Tibial artery (tissue), 4 donors: ENCODE data around the gene SARNP.

Experiments
- DNase-seq, 2 donors: peaks; one replicate each; pipeline ENCODE4 v3.0.0-alpha.2; 2019
- H3K27ac ChIP-seq, 2 donors: fragments of 200-600 bp; sonication (generic) in 1 of 2; 1 replicate in 1 of 2; 2 replicates in 1 of 2; pipeline ENCODE4 v1.5.1; 2018 to 2019; ENCODE audit warnings: mild to moderate bottlenecking in 1 of 2
- H3K27me3 ChIP-seq, 2 donors: fragments of 200-600 bp; sonication (generic) in 1 of 2; one replicate each; pipeline versions ENCODE4 v1.5.1 to v1.6.0; 2016 to 2019
- H3K36me3 ChIP-seq, 3 donors: fragments of 200-600 bp; sonication (generic) in 2 of 3; one replicate each; pipeline ENCODE4 v1.5.1; 2016 to 2019; ENCODE audit warnings: mild to moderate bottlenecking in 2 of 3
- H3K4me1 ChIP-seq, 4 donors: fragments of 200-600 bp; sonication (generic) in 2 of 4; 1 replicate in 3 of 4; 2 replicates in 1 of 4; pipeline ENCODE4 v1.5.1; 2016 to 2019
- H3K4me3 ChIP-seq, 2 donors: fragments of 200-600 bp; sonication (generic) in 1 of 2; 1 replicate in 1 of 2; 2 replicates in 1 of 2; pipeline ENCODE4 v1.5.1; 2018 to 2019; ENCODE audit warnings: mild to moderate bottlenecking in 2 of 2
- H3K9me3 ChIP-seq, 3 donors: fragments of 200-600 bp; sonication (generic) in 1 of 3; one replicate each; pipeline ENCODE4 v1.5.1; 2016 to 2019
- intact Hi-C: fragments of 100-400 bp; cut with DNase I; formaldehyde crosslinking; loops from one replicate; pipeline ENCODE4 v1.15.0; 2023; ENCODE audit warnings: low total_unique reads
- TF ChIP-seq, protein P1 (sequence below), 2 experiments: fragments of 200-600 bp in 1 of 2; fragments of 450-650 bp in 1 of 2; IDR thresholded peaks; one replicate each; pipeline ENCODE4 v1.5.1; 2017 to 2019; ENCODE audit warnings: antibody characterized with exemption in 2 of 2, mild to moderate bottlenecking in 1 of 2, moderate library complexity in 1 of 2

The SARNP gene

DNA sequence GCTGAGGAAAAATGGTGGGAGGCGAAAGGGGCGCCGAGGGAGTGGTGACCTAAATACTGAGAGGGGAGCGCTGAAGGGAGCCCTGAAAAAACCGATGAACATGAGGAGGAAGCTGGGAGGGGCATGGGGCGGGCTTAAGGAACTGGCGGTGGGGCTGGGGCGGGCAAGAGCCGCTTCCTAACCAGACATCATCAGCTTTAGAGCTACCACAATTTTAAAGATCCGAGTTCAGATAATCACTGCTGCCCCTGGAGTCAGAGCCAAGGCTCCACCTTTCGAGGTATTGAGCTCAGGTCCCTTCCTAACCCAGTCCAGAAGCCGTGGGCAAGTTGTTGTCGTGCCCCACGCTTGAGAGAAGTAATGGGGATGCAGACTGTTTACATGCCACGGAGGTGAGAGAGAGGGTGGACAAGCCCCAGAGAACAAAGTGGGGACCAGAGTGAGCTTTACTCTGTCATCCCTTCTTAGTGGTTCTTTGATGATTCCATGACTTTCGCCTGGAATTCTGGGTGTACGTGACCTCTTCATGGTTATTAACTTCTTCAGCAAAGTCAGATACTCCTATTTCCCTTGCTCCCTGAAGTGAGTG is 710 bp upstream of the SARNP start:
- Histone ChIP-seq H3K27ac (peak overlapping the region; percentile 84 to 88), H3K27me3 (no peaks in the 10 kb centered on the region), H3K4me3 (peak overlapping the region; percentile 62 to 68), H3K4me1 (peaks cover 0 to 42% (median 23%) of the 10 kb centered on the region in 4 donors), H3K36me3 (peaks cover 32 to 63% (median 35%) of the 10 kb centered on the region in 3 donors), H3K9me3 (no peaks in the 10 kb centered on the region)
- TF ChIP-seq, protein P1, sequence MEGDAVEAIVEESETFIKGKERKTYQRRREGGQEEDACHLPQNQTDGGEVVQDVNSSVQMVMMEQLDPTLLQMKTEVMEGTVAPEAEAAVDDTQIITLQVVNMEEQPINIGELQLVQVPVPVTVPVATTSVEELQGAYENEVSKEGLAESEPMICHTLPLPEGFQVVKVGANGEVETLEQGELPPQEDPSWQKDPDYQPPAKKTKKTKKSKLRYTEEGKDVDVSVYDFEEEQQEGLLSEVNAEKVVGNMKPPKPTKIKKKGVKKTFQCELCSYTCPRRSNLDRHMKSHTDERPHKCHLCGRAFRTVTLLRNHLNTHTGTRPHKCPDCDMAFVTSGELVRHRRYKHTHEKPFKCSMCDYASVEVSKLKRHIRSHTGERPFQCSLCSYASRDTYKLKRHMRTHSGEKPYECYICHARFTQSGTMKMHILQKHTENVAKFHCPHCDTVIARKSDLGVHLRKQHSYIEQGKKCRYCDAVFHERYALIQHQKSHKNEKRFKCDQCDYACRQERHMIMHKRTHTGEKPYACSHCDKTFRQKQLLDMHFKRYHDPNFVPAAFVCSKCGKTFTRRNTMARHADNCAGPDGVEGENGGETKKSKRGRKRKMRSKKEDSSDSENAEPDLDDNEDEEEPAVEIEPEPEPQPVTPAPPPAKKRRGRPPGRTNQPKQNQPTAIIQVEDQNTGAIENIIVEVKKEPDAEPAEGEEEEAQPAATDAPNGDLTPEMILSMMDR (IDR thresholded peaks at IDR 0.05), result no peak
- intact Hi-C loops, result no loop called here
- DNase-seq, result no peak

GRCh38 chr12:55816881-55817344 is 611 bp downstream of the SARNP start:
- Histone ChIP-seq H3K27me3 (no peaks in the 10 kb centered on the region), H3K4me3 (peak overlapping the region; percentile 62 to 68), H3K9me3 (no peaks in the 10 kb centered on the region), H3K27ac (peak overlapping the region; percentile 85 to 88), H3K36me3 (peaks cover 25 to 52% (median 28%) of the 10 kb centered on the region in 3 donors), H3K4me1 (peaks cover 0 to 53% (median 23%) of the 10 kb centered on the region in 4 donors)
- TF ChIP-seq, protein P1 (IDR thresholded peaks at IDR 0.05), result no peak
- no peak for DNase-seq
- intact Hi-C loops, result no loop called here

- TF ChIP-seq, protein P1 (IDR thresholded peaks at IDR 0.05), result no peak
- H3K36me3 ChIP-seq, result peaks cover 12 to 37% (median 14%) of the 10 kb centered on the region in 3 donors
- peaks cover 0 to 54% (median 23%) of the 10 kb centered on the region in 4 donors for H3K4me1 ChIP-seq
- no peak for DNase-seq
- H3K9me3 ChIP-seq, result no peaks in the 10 kb centered on the region
- no peak overlapping the region for H3K27ac ChIP-seq
- intact Hi-C loops, result no loop called here
- H3K27me3 ChIP-seq, result no peaks in the 10 kb centered on the region
- peak overlapping the region in 1 of 2 donors; percentile 68 for H3K4me3 ChIP-seq
Observed at GRCh38 chr12:55815473-55815872, 2.1 kb downstream of the SARNP start.

DNA sequence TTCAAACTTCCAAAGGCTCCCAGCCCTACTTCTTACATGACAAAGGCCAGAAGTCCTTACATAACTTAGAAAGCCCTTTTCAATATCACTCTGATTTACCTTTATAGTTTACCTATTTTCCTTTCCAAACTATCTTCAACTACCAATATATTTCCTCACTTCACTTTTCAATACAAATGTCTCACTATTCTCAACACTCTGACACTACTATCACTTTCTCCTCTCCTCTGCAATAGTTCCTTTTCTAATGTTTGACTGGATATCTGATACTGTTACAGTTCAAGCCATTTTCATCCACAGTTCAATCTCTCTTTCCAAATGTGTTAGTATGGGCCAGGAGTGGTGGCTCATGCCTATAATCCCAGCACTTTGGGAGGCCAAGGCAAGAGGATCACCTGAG is 3.3 kb downstream of the SARNP start:
- no peaks in the 10 kb centered on the region for H3K27me3 ChIP-seq
- no peak for DNase-seq
- no peaks in the 10 kb centered on the region for H3K9me3 ChIP-seq
- no peak overlapping the region for H3K4me3 ChIP-seq
- TF ChIP-seq, protein P1 (IDR thresholded peaks at IDR 0.05), result no peak
- H3K4me1 ChIP-seq, result peaks cover 0 to 54% (median 23%) of the 10 kb centered on the region in 4 donors
- peaks cover under 1 to 28% (median 3%) of the 10 kb centered on the region in 3 donors for H3K36me3 ChIP-seq
- intact Hi-C loops, result no loop called here
- no peak overlapping the region for H3K27ac ChIP-seq

GRCh38 chr12:55812088-55812487 is 5.4 kb downstream of the SARNP start:
- Histone ChIP-seq H3K4me3 (no peak overlapping the region), H3K36me3 (peaks cover 4 to 39% (median 15%) of the 10 kb centered on the region in 3 donors), H3K27ac (no peak overlapping the region), H3K4me1 (peaks cover 0 to 44% (median 14%) of the 10 kb centered on the region in 4 donors), H3K9me3 (no peaks in the 10 kb centered on the region), H3K27me3 (no peaks in the 10 kb centered on the region)
- DNase-seq, result no peak
- intact Hi-C loops, result no loop called here
- TF ChIP-seq, protein P1 (IDR thresholded peaks at IDR 0.05), result no peak
